Measurements from ENCODE around the gene GRIA4.

DNA sequence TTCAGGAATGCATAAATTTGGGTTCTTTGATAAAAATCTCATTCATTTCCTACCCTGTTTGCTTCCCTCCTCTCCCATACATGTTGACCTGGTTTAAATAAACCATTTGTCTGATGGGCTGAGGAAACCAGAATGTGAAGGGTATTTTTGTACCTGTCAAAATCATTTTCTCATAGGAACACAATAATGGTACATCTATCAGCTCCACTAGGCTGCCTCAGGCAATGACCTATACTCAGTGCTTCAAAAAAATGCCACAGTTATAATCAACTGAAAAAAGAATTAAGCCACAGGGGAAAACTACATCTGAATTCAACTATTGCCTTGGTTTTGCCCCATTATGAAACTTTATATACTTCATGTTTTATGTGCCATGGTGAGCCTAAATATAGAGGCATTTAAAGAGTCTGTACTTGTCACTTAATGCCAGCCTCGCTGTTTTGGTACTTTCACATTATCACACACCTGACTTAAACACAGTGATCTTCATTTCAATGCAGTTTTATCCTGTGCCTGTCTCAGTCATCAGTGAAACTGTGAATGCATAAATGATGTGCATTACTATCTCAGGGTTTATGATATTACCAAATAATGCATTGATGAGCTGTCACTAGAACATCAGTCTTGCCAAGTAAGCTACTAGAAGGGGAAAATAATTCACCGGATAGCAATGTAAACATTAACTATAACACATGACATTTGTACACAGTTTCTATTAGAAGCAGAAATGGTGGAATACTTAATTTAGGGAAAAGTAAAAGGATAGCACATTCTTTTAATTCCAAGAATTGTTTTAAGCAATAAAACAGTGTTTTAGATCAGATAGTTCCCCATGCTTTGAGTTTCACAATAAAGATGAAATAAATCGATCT is 319.4 kb downstream of the GRIA4 start:
- TF ChIP-seq EZH2 (IDR thresholded peaks at IDR 0.05; ENCODE audit: insufficient read depth, low read length) = no peak
- TF ChIP-seq, protein P1, sequence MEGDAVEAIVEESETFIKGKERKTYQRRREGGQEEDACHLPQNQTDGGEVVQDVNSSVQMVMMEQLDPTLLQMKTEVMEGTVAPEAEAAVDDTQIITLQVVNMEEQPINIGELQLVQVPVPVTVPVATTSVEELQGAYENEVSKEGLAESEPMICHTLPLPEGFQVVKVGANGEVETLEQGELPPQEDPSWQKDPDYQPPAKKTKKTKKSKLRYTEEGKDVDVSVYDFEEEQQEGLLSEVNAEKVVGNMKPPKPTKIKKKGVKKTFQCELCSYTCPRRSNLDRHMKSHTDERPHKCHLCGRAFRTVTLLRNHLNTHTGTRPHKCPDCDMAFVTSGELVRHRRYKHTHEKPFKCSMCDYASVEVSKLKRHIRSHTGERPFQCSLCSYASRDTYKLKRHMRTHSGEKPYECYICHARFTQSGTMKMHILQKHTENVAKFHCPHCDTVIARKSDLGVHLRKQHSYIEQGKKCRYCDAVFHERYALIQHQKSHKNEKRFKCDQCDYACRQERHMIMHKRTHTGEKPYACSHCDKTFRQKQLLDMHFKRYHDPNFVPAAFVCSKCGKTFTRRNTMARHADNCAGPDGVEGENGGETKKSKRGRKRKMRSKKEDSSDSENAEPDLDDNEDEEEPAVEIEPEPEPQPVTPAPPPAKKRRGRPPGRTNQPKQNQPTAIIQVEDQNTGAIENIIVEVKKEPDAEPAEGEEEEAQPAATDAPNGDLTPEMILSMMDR (IDR thresholded peaks at IDR 0.05; ENCODE audit: insufficient read depth, low read depth, low read length) = no peak
